ENCODE measurements around the gene GDAP2.

GDAP2 gene

DNA sequence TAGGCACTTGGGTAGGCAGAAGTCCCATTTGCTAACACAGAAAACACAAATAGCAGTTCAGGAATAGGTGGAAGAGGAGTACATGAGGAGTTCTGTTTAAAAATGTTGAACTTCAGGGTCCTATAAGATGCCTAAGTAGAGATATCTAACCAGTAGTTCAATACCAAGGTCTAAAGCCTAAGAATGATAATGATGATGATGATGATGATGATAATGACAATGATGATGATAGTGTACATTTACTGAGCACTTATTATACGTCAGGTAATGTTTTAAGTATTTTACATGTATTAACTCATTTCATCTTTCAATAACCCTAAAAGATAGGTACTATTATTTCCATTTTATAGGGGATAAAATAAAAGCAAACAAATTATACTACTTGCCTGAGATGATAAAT, 50.1 kb downstream of the GDAP2 start:
- no peak for DNase-seq (ENCODE audit: low read depth)
- no peak overlapping the region for H3K4me3 ChIP-seq (ENCODE audit: low read depth, low read length)
- in situ Hi-C loops (cut with HindIII; ENCODE audit: low sequenced_read_pairs): loop anchor here (25.0 kb wide), 1 partner anchor 342 kb away; no protein-coding TSS in a partner anchor
- TF ChIP-seq, protein P1, sequence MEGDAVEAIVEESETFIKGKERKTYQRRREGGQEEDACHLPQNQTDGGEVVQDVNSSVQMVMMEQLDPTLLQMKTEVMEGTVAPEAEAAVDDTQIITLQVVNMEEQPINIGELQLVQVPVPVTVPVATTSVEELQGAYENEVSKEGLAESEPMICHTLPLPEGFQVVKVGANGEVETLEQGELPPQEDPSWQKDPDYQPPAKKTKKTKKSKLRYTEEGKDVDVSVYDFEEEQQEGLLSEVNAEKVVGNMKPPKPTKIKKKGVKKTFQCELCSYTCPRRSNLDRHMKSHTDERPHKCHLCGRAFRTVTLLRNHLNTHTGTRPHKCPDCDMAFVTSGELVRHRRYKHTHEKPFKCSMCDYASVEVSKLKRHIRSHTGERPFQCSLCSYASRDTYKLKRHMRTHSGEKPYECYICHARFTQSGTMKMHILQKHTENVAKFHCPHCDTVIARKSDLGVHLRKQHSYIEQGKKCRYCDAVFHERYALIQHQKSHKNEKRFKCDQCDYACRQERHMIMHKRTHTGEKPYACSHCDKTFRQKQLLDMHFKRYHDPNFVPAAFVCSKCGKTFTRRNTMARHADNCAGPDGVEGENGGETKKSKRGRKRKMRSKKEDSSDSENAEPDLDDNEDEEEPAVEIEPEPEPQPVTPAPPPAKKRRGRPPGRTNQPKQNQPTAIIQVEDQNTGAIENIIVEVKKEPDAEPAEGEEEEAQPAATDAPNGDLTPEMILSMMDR (IDR thresholded peaks at IDR 0.05; ENCODE audit: low read depth, low read length, missing control alignments): no peak

DNA sequence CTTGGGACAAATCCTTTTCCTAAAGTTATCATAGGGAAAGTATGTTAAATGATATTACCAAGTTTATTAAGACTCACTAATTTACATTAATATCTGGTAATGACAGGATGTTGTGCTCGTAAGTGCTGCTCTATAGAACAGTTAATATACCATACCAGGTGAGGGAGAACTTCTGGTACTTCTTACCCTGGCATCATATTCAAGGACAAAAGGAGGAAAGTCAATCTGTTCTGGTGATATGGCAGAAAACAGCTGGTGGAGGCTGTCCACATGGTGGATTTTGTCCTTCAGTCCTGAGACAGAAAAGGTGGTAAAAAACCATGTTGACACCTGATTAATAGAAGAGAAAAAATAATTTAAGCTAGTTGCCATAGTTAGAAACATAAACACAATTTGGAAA, 51.6 kb downstream of the GDAP2 start:
- in situ Hi-C loops (cut with HindIII; ENCODE audit: low sequenced_read_pairs): loop anchor here (25.0 kb wide), 1 partner anchor 341 kb away; no protein-coding TSS in a partner anchor
- no peak overlapping the region for H3K4me3 ChIP-seq (ENCODE audit: low read depth, low read length)
- DNase-seq (ENCODE audit: low read depth): no peak
- TF ChIP-seq, protein P1 (IDR thresholded peaks at IDR 0.05; ENCODE audit: low read depth, low read length, missing control alignments): no peak

DNA sequence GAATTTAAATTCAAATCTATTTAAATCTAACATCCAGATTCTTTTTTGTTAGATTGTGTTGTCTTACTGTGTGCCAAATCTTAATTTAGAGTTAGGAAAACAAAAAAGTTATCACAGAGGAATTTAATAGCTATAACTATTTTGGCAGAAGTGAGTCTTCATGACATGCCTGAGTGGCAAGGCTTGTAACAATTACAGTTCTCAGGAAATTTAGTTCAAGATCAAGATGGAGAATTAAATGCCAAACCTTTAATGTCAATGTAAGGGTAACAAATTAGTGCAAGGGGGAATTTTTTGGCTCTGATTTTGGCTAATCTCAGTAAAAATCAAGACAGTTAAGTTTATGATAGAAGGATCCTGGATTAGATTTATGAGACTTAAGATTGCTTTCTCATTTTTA, 58.4 kb downstream of the GDAP2 start:
- TF ChIP-seq, protein P1 (IDR thresholded peaks at IDR 0.05; ENCODE audit: low read depth, low read length, missing control alignments): no peak
- no peak for DNase-seq (ENCODE audit: low read depth)
- in situ Hi-C loops (cut with HindIII; ENCODE audit: low sequenced_read_pairs): no loop called here
- no peak overlapping the region for H3K4me3 ChIP-seq (ENCODE audit: low read depth, low read length)

DNA sequence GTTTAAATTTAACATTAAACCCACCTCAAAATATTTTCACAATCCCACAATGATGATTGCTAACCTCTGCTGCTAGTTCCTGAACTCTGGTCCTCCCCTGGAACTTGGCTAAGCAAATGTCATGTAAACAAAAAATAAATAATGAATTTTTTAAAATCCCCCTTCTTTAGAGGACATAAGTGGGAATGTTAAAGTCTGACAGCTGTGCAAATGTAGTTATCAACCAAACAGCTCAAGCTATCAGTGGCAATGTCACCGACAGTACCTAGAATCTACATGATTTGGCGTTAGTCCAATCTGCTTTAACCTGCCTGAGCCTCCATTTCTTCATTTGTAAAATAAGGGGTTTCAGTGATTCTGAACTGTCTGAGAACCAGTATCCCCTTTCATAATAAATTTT, 67.7 kb downstream of the GDAP2 start:
- TF ChIP-seq, protein P1 (IDR thresholded peaks at IDR 0.05; ENCODE audit: low read depth, low read length, missing control alignments): no peak
- H3K4me3 ChIP-seq (ENCODE audit: low read depth, low read length): no peak overlapping the region
- DNase-seq (ENCODE audit: low read depth): no peak
- in situ Hi-C loops (cut with HindIII; ENCODE audit: low sequenced_read_pairs): no loop called here

DNA sequence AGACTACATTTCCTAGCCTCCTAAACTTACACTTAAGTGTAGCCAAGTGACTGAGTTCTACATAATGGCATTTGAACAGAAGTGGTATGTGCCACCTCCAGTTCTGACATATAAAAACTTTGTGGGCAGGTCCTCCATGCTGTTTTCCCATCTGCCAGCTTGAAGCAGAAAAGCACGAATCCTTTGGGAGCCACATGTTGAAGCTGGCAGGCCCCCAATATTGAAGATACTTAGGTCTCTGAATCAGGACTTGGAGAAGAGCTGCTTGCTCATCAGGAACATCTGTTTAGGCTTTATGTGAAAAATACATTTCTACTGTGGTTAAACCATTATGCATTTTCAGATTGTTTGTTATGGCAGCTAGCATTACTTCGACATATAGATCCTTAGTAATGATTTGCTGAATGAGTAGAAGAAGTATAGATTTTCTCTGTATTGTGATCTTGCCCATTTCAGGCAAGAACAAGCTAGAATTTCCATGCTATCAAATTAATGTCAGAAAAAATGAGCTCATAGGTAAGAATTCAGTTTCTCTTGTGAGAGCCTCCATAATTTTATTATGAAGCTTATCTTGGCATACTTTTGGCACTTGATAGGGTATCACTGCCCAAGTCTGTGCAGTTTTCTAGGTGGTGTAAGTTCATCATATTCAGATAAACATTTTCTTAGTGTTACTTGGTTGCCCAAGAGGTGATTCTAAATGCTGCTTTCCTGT, 68.4 kb downstream of the GDAP2 start:
- in situ Hi-C loops (cut with HindIII; ENCODE audit: low sequenced_read_pairs): no loop called here
- TF ChIP-seq, protein P1 (IDR thresholded peaks at IDR 0.05; ENCODE audit: low read depth, low read length, missing control alignments): no peak
- no peak for DNase-seq (ENCODE audit: low read depth)

DNA sequence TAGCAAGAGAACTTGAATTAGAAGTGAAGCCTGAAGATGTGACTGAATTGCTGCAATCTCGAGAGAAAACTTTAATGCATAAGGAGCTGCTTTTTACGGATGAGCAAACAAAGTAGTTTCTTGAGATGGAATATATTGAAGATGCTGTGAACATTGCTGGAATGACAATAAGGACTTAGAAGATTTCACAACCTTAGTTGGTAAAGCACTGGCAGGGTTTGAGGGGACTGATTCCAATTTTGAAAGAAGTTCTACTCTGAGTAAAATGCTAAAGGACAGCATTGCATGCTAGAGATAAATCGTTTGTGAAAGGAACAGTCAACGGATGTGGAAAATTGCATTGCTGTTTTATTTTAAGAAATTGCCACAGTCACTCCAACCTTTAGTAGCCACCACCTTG, 69.5 kb downstream of the GDAP2 start:
- in situ Hi-C loops (cut with HindIII; ENCODE audit: low sequenced_read_pairs): no loop called here
- DNase-seq (ENCODE audit: low read depth): no peak
- TF ChIP-seq, protein P1 (IDR thresholded peaks at IDR 0.05; ENCODE audit: low read depth, low read length, missing control alignments): no peak
- no peak overlapping the region for H3K4me3 ChIP-seq (ENCODE audit: low read depth, low read length)

More for the DNA sequence above, 68.4 kb downstream of the GDAP2 start:
- H3K4me3 ChIP-seq (ENCODE audit: low read depth, low read length): no peak overlapping the region

Data from astrocyte of the cerebellum (primary cell).